ENCODE measurements around the gene IL1RAPL1.

- no peak for TF ChIP-seq CTCF (conservative IDR thresholded peaks at IDR 0.05)
- TF ChIP-seq ZFX (IDR thresholded peaks at IDR 0.05) = no peak
These were observed 1047.3 kb downstream of the IL1RAPL1 start for GRCh38 chrX:29634516-29634915.

Data from C4-2B (cell line).